ENCODE measurements around the gene BAIAP3.

The BAIAP3 gene

GRCh38 chr16:1394367-1394951 lies 61.0 kb downstream of the BAIAP3 start:
- no peak for DNase-seq (ENCODE audit: low read depth)

- DNase-seq (ENCODE audit: low read depth), result no peak
Measured at GRCh38 chr16:1395444-1396031, 62.1 kb downstream of the BAIAP3 start.

GRCh38 chr16:1397779-1398178 lies 64.3 kb downstream of the BAIAP3 start:
- DNase-seq (ENCODE audit: low read depth), result no peak

GRCh38 chr16:1398351-1398750 lies 64.9 kb downstream of the BAIAP3 start:
- DNase-seq (ENCODE audit: low read depth), result no peak

Measured in stimulated activated CD4-positive, alpha-beta T cell treated with anti-CD3 and anti-CD28 coated beads, Interleukin-2, amount 100 ng/mL, for 4 hours (primary cell).